Activated CD4-positive, alpha-beta T cell treated with anti-CD3 and anti-CD28 coated beads, Interleukin-2, amount 50 U/mL, for 16 hours (primary cell): ENCODE results near the gene RAF1.
"Not testable (repeated sequence)": the region's sequence is repeated elsewhere in the genome, so short reads cannot be mapped to it uniquely, and the experiment has no call there.

Experiments used
- DNase-seq: peaks from one replicate; pipeline ENCODE4 v3.0.0-alpha.2; 2020

The RAF1 gene

GRCh38 chr3:12556690-12557472 lies 107.0 kb downstream of the RAF1 start, which contains the start of gene MKRN2:
Gene MKRN2, plus strand, starts transcription at chr3:12557087. Its CDS starts 64 bp downstream, at chr3:12557151.
- peak; percentile 89 for DNase-seq

GRCh38 chr3:12556314-12556689 lies 107.6 kb downstream of the RAF1 start:
- no peak for DNase-seq

- no peak for DNase-seq
Observed at GRCh38 chr3:12553921-12554391, 110.0 kb downstream of the RAF1 start.

- no peak for DNase-seq
Observed at GRCh38 chr3:12549971-12550760, 113.8 kb downstream of the RAF1 start.

- DNase-seq = no peak
Observed at GRCh38 chr3:12545473-12545791, 118.5 kb downstream of the RAF1 start, which contains the start of gene MKRN2OS. Gene MKRN2OS, minus strand, starts transcription at chr3:12545499. Its CDS starts 35 bp downstream, at chr3:12545464.

- no peak for DNase-seq
Observed at GRCh38 chr3:12544652-12545472, 119.1 kb downstream of the RAF1 start.

GRCh38 chr3:12543497-12543896 lies 120.4 kb downstream of the RAF1 start:
- not testable (repeated sequence) for DNase-seq

GRCh38 chr3:12541625-12542024 lies 122.3 kb downstream of the RAF1 start:
- DNase-seq = no peak

GRCh38 chr3:12536423-12536822 lies 127.5 kb downstream of the RAF1 start:
- no peak for DNase-seq
